Posterior cingulate gyrus (tissue), 11 donors: ENCODE results near the gene KIAA0753.
A peak's percentile ranks its signal among the peaks of the same experiment; 100 is the strongest.
"Not testable (repeated sequence)": the region's sequence is repeated elsewhere in the genome, so short reads cannot be mapped to it uniquely, and the experiment has no call there.

Experiments used
- DNase-seq, 10 donors: peaks; one replicate each; pipeline versions ENCODE4 v3.0.0 to v3.0.0-alpha.2; 2020 to 2021; ENCODE audit warnings: mixed read lengths in 3 of 10
- intact Hi-C: fragments of 100-400 bp; cut with DNase I; formaldehyde crosslinking; loops from one replicate; pipeline ENCODE4 v1.15.1; 2023

Gene KIAA0753

DNA sequence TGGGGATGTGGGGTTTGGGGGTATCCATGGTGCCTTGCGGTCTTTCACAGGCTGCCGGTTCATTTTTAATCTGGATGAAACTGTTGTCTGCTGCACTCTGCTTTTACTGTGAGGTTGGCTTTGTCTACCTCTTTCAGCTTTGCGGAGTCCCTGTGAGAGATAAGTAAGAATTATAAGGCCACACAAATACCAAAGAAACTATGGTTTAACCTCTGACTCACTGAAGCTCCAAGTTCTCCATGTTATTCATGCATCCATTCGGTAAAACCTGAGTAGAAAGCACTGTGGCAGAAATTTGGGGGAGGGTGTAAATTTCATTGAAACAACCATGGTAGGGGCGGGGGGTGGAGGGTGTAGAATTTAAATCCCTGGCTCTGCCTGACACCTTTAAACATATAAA lies 30.5 kb downstream of the KIAA0753 start:
- intact Hi-C loops = no loop called here
- DNase-seq = no peak

DNA sequence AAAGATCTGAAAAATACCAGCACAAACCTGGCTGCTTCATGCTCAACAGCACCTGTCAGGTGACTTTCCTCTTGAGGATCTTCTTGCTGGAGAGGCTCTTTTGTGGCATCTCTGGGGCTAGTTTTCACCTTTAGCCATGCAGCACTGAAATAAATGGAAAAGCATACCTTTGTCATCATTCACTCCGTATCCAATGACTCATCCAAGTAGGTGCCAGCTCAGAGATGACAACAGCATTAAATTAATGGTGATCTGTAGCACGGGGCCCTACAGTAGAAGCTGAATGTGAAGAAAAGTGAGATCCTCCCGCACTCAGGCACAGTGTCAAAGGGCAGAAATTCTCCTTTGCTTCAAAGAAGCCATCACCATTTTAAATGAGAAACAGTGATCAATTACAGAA lies 32.2 kb downstream of the KIAA0753 start:
- DNase-seq = no peak
- intact Hi-C loops = no loop called here

DNA sequence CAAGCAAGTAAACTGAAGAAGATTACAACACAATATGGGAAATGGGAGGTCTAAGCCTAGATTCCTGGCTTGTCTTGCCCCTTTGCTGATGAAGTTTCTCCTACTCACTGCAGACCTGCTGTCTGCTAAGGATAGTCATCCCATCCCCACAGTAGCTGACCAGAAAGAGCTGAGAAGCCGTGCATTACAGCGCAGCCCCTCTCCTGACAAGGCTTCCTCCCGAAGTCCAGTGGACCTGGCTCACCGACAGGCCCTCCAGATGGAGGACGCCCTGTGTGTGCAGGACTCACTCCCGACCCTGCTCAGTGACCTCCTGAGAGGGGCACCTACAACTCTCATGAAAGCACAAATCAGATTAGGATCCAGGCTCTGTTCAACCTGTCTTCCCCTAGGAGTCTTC lies 35.4 kb downstream of the KIAA0753 start:
- intact Hi-C loops = no loop called here
- DNase-seq = no peak

DNA sequence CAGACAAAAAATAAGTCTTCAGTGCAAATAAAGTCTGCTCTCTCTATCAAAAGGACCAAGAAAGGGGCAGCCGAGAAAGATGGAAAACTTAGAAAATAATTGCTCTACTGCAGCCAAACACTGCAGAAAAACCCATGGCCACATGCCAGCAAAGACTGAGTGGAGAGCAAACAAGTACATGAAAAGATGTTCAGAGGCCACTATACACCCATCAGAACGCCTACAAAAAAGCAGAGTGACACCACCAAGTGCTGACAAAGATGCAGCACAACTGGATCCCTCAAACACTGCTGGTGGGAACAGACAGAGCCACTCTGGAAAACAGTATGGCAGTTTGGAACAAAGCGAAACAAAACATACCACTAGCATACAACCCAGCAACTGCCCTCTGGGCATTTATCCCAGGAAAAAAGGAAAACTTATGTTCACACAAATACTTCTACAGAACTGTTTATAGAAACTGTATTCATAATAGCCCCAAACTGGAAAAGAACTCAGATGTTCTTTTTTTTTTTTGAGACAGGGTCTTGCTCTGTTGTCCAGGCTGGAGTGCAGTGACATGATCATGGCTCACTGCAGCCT lies 36.7 kb downstream of the KIAA0753 start:
- intact Hi-C loops = no loop called here
- DNase-seq = peak in 4 of 10 donors; percentile 9 to 16 (median 11)

DNA sequence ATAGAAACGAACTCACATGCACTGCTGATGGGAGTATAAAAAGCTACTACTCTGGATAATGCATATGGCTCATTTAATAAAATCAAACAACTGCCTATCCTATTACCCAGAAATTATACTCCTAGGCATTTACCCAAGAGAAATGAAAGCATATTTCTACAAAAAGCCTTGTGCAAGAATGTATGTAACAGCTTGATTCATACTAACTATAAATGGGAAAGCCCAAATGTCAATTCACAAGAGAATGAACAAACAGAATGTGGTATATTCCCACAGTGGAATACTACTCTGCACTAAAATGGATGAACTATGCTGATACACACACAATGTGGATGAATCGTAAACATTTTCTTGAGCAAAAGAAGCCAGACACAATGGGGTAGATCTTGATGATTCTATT lies 38.4 kb downstream of the KIAA0753 start:
- intact Hi-C loops = no loop called here

DNA sequence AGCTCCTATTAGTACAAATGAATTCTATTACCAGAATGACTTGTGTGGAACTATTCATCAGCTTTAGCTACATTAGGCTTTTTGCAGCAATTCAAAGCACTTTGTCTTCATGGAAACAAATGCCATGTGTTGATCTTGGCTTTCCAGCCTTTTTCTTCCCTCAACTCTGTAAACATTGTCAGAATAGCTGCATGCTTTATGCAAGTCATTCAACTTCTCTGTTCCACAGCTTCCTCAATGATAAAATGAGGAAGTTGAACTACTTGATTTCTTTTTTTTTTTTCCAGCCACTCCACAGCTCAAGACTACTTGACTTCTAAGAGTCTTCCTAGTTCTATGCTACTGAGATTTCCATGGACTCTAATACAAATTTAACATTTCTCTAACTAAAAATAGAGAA lies 41.1 kb downstream of the KIAA0753 start:
- no peak for DNase-seq
- intact Hi-C loops = no loop called here

More for the DNA sequence above, 38.4 kb downstream of the KIAA0753 start:
- DNase-seq = no peak

DNA sequence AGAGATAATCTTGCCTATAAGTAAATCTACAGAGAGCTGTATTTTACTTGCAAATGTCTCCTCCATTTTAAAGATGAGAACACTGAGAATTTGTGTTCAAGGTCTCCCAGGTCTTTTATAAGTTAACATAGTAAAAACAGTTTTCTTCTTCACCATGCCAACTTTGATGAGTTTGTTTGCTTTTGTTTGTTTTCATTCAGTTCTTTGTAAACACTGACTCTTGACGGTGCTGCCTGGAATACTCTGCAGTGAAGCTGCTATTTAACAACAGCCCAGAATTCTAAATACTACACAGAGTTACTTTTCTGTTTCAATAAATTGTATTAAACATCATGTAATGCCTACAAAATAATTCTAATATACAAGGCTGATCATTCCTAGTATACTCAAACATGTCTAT lies 42.8 kb downstream of the KIAA0753 start:
- no peak for DNase-seq
- intact Hi-C loops = no loop called here

DNA sequence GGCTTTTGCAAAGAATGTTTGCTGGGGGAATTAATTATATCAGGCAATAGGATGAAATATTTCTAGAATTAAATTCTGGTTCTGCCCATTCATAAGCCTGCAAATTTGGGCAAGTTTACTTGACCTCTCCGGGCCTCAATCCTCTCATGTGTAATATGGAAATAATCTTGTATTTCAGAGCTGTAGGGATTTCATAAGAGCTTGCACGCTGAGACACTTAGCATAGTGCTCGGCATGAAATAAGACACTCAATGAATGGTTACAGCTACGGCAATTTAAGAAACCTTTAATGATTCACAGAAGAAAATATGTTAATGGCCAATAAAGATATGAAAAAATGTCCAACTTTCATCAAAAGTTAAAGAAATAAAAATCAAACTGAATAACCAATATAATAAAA lies 43.6 kb downstream of the KIAA0753 start:
- DNase-seq = no peak
- intact Hi-C loops = no loop called here

DNA sequence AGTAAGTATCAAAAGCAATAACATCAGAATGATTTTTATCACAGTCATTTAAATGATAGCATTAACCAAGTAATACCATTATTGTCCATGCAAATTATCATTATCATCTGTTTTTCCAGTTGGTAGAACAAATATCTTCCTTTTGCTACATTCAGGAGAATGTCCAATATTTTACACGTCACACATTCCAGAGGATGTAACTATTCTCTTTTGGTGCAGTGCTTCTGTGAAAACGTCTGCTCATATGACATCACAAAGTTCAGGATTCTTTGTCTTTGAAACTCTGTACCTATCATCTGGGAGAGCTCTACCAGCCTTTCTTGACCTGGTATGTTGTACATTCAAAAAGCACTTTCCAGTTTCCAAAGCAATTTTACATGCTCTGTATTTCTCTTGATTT lies 44.0 kb downstream of the KIAA0753 start:
- DNase-seq = no peak
- intact Hi-C loops = no loop called here

DNA sequence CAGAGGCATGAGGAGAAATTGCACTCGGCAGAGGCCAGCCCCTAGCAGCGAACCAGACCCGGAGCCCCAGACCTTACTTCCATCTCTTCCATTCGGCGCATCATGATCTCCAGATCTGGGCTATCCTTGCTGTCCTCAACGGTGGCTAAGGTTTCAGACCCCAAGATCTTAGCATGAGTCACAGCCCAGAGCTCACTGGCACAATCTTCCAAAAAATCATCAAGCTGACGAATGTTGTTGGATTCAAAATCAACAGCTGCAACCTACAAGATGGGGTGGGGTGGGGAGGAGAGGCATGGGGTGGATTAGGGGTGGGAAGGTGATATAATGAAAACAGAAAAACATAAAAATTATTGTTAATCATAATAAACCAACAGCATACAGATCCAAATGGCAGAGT lies 44.4 kb downstream of the KIAA0753 start:
- DNase-seq = no peak
- intact Hi-C loops = no loop called here

DNA sequence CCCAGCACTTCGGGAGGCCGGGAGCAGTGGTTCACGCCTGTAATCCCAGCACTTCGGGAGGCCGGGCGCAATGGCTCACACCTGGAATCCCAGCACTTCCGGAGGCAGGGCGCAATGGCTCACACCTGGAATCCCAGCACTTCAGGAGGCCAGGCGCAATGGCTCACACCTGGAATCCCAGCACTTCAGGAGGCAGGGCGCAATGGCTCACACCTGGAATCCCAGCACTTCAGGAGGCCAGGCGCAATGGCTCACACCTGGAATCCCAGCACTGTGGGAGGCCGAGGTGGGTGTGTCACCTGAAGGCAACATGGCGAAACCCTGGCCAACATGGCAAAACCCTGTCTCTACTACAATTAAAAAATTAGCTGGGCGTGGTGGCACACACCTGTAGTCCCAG lies 47.1 kb downstream of the KIAA0753 start:
- intact Hi-C loops = not testable (repeated sequence)
- peak in 1 of 10 donors; percentile 40 for DNase-seq

DNA sequence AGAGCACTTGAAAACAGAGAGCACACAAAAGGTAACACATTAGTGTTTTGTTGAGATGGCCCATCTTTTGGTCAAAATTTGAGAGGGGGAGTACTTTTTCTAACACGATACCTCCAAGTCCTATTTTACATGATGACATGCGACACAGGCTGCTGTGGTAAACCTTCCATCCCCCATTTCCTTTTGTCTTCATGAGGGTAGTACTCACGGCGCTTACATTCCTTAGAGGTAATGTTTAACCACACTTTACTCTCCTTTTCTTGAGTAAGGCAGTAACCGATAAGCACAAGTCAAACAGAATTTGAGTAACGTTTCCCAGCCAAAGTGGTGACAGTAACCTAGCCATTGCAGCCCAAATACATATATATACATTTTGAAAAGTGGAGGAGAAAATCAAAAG lies 48.3 kb downstream of the KIAA0753 start:
- DNase-seq = no peak
- intact Hi-C loops = no loop called here

DNA sequence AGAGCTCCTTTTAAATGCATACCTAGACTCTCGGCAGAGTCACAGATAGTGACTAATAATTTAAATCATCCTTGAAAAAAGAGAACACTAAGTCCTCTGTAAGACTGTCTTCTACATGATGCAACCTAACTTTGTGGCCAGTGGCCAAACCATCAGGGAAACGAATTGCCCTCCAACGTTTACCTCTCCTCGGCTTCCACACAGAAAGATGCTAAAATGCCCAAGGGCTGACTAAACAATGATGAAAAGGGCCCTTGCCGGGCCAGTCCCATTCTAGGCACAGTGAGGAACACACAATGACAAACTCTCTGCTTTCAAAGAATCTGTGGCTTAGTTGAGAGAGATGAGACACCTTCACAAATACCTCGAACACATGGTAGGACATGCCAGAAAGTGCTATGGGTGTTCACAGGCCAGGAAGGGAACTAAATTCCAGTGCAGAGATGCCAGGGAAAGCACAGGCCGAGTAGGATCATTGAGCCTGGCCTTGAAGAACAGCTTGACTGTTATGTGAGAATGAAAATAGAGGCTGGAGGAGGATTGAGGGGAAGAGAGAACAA lies 48.8 kb downstream of the KIAA0753 start:
- no peak for DNase-seq
- intact Hi-C loops = no loop called here

DNA sequence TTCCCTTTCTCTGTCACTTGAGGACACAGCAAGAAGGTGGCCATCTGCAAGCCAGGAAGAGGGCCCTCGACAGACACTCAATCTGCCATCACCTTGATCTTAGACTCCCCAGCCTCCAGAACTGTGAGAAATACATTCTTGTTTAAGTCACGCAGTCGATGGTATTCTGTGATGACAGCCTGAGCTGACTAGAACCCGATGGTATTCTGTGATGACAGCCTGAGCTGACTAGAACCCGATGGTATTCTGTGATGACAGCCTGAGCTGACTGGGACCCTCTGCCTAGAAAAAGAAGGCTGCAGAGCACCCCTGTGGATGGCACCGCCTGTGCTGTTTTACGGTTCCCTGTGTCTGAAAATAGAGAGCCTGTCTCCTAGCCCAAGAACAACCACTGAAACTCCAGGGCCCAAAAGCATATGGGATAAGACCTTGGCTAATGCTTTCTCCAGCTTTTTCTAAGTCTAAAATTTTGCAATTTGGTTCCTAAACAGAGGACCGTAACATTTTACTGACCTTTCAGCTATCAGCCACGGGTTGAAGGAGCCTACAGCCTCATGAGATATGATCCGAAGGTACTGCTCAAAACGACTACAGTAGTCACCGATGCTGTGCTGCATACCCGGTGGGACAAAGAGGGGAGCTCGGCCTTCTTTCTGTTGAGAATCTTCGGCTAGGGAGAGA lies 51.1 kb downstream of the KIAA0753 start:
- intact Hi-C loops = no loop called here
- DNase-seq = no peak

DNA sequence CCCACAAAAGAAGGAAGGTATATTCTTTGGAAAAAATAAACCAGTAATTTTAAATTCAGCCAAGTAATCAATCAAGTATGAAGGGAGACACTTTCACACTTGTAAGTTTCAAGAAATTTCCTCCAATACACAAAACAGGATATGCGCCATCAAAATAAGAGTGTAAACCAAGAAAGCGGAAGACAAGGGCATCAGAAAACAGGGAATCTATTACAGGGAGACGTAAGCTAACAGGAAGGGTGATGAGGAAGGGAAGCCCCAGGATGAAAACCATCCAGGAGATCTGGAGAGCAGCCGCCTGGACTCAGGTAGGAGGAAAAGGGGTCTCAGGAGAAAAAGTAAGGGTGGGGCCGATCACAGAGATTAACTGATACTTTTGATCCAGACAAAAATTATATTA lies 52.3 kb downstream of the KIAA0753 start:
- no peak for DNase-seq
- intact Hi-C loops = no loop called here

DNA sequence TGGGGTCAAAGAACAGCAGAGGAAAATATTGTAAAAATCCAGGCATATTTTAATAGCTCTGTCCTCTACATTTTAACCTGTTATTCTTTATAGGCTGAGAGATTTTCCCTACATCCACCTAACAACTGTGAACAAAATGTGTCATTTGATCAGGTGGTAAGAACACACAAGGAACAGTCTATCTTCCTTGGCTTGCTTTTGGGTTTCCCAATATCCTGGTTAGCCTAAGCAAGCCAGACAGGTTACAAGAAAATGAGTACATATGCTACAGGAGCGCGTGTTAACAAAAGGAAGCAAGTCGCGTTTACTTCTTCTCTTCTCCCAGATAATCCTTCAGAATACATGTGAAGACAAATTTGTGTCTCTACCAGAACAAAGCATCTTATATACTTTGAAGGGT lies 53.2 kb downstream of the KIAA0753 start:
- intact Hi-C loops = no loop called here
- DNase-seq = no peak

DNA sequence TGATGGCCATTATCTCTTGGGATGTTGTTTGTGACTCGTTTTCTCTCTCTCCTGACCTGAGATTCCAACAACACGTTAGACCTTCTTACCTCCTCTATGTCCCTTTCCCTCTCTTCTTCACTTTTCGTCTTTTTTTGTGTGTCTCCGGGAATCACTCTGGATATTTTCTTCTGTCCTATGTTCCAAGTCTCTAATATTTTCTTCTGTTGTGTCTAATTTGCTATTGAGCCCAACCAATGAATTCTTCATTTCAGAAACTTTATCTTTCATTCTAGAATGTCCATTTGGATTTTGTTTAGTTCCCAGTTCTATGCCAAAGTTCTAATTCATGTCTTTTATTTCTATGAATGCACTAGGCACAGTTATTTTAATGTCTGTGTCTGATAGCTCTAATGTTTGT lies 57.1 kb downstream of the KIAA0753 start:
- DNase-seq = no peak
- intact Hi-C loops = no loop called here

DNA sequence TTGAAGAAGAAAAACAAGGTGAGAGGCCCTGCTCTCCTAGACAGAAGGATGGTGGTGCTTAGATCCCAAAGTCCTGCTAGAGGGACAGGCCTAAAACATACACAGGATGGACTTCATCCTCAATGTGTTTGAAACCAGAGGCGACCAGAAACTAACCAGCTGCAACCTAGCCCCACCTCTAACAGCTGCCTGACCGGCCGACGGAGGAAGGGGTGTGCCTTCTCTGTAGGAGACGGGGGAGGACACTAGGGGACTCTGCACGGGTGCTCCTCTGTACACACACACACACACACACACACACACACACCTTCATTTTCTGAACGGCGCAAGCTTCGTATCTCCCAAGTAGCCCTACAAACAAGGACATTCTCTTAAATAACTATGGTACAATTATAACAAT lies 59.9 kb downstream of the KIAA0753 start:
- DNase-seq = no peak
- intact Hi-C loops = no loop called here

DNA sequence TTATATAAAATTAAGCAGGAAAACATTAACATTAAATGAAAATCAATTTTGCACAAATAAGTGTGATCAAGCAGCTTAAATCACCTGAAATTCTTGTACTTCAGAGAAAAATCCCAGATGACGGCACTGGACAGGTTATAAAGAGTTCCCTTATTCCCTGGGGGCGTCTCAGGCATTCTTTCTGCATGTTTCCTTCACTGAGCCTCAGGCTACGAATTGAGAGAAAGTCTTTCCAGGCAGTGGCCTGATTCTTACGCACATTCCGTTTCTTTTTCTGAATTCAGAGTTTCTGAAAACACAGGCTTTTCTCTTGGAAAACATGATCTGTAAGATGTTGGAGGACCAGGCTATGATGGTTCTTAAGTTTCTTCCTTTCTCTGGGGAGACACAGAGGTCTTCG lies 62.0 kb downstream of the KIAA0753 start:
- DNase-seq = no peak
- intact Hi-C loops = no loop called here

DNA sequence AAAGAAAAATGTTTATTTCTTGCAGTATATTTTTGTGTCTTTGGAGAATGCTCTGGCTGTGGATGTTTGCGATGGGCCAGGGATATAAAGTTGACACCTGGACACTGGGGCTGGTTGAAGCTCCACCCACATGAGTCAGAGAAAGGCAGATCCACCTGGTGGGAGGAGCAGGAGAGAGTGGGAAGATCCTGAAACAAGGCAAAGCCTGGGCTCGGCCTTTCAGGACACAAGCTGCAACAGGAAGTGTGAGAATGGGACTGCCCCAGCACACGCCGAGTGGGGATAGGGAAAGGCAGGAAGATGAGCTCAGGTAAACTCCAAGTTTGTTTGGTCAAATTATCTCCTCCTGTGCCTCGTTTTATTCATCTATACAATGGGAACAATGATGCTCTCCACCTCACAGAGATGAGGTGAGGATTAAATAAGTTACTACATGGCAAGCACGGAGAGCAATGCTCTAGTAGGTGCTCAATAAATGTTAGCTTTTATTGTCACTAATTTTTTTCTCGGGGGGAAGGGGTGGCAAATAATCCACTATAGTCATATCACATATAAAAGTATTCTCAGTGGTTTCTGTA lies 62.7 kb downstream of the KIAA0753 start:
- no peak for DNase-seq
- intact Hi-C loops = no loop called here

DNA sequence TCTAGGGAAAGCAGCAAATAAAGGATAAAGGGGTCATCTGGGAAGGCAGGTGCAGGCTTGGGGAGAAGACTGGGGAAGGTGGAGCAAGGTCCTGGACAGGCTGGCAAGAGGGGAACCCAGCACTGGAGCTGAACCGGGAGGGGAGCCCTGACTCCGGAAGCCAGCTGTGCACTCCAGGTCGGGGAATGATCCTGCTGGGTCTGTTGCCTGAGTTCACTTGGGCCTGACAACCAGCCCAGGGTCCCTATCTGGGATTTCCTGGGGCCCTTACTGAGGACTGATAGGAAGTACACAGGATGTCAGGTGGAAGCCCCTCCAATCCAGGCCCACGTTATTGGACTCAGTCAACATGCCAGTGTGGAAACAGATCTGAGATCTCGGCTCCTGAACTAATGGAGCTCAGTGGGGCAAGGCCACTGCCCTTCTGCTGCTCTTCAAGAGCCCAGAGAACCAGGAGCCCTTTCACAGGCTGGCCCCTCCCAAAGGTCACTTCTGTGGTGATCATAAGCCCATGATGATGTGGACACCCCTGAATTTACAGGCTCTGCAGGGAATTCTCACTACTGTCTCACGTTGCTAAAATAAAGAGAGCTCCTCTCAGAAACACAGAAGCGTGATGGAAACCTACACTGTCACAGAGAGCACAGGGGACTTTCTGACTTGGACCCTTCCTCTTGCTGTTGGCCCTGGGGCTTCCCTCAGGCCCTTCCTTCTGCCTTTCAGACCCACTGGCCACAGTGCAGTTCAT lies 64.3 kb downstream of the KIAA0753 start:
- DNase-seq = no peak
- intact Hi-C loops = no loop called here
